ENCODE results near the gene COL26A1.
"Not testable (repeated sequence)": the region's sequence is repeated elsewhere in the genome, so short reads cannot be mapped to it uniquely, and the experiment has no call there.

Gene COL26A1

GRCh38 chr7:101494602-101495329, 132.1 kb downstream of the COL26A1 start:
- DNase-seq (ENCODE audit: low read depth, low spot score), result peak; percentile 94

- DNase-seq (ENCODE audit: low read depth, low spot score), result no peak
These were observed 133.3 kb downstream of the COL26A1 start for GRCh38 chr7:101496017-101496416.

DNA sequence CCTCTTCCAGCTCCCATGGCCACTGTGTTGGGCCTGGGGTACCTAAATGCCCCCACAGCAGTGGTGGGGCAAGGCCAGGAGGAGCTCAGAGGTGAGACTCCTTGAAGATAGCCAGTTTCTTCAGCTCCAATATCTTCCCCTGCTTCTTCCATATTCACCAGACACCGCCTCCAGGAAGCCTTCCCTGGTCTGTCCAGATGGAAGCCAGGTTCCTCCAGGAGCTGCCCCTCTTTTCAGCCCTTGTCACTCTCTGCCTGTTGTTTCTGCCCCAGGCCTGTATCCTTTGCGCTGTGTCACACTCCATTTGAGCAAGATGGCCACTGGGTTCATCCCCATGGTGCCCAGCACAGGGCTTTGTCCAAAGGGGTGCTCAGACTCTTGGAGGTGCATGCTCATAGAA, 138.7 kb downstream of the COL26A1 start:
- DNase-seq (ENCODE audit: low read depth, low spot score), result no peak

DNA sequence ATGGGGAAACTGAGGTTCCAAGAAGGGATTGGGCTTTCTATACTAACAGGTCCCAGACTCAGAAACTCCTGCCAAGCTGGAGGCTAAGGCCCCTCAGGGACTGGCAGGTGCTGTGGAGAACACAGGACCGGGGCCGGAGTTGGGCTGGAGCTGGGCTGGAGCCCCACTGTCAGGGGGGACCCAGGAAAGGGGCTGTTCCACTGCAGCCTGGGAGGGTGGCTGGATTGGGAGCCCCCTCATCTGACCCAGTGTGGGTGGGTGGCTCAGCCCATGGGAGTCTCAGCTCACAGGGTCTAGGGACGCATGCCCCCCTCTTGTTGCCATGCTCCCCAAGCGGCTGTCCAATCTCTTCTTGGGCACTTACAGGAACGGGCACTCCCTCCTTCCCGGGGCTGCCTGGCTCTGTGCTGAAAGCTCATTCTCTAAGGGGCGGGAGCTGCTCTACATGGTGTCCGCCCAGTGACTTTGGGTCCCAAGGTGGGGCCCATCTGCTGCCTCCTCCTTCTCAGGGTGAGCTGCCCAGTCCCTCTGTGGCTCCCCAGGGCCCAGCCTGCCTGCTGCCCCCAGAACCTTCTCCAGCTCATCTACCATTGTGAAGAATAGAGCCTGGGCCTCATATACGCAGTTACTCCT, 139.9 kb downstream of the COL26A1 start:
- no peak for DNase-seq (ENCODE audit: low read depth, low spot score)

DNA sequence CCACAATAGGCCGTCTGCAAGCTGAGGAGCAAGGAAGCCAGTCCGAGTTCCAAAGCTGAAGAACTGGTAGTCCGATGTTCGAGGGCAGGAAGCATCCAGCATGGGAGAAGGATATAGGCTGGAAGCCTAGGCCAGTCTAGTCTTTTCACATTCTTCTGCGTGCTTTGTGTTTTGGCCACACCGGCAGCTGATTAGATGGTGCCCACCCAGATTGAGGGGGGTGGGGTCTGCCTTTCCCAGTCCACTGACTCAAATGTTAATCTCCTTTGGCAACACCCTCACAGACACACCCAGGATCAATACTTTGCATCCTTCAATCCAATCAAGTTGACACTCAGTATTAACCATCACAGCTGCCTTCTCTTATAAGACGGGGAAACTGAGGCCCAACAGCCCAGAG, 142.8 kb downstream of the COL26A1 start:
- not testable (repeated sequence) for DNase-seq (ENCODE audit: low read depth, low spot score)

DNA sequence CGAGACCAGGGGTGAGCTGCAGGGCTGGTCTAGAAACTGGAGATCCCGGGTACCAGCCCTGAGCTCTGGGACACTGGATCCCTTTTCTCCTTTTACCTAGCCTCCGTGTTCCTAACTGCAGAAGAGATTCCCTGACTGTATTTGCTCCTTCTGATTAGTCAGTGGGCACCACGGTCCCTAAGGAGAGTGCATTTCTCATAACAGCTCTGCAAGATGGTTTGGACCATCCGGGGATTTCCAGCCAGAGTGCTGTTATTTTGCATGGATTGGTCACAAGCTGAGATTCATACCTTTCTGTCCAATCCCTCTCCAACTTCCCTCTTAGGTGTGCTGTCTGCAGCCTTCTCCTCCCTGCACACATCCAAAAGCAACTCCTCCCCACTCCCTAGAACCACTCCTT, 143.9 kb downstream of the COL26A1 start:
- DNase-seq (ENCODE audit: low read depth, low spot score), result no peak

DNA sequence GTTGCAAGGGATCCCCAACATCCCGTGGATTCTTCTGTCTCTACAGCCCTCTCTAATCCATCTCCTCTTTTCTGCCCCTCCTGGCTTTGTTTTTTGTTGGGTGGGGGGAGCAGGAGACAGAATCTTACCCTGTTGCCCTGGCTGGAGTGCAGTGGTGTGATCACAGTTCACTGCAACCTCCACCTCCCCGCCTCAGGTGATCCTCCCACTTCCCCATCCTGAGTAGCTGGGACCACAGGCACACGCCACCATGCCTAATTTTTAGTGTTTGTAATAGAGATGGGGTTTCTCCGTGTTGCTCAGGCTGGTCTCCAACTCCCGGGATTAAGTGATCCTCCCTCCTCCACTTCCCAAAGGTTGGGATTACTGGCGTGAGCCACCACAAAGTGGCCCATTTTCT, 144.7 kb downstream of the COL26A1 start:
- no peak for DNase-seq (ENCODE audit: low read depth, low spot score)

DNA sequence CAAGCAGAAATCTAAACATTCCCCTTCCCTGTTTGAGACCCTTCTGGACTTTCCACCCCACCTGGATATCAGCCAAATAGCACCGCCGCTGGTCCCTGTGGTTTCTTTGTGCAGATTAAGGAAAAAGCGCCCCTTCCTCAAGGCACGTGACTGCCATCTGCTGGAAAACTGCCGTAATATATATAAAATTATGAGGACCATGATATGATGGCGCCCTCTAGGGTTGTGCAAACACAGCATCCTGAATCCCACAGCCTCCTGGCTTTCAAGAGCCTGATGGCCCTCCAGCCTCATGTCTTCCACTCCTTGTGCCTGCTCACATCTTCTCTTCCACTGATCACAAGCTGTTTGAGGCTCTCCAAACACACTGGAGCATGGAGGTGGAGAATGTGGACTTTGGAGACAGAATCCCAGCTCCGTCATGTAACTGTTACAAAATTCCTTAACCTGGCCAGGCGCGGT, 145.1 kb downstream of the COL26A1 start:
- DNase-seq (ENCODE audit: low read depth, low spot score), result peak; percentile 88

- DNase-seq (ENCODE audit: low read depth, low spot score), result no peak
These were observed 147.6 kb downstream of the COL26A1 start for GRCh38 chr7:101510297-101510696.

DNA sequence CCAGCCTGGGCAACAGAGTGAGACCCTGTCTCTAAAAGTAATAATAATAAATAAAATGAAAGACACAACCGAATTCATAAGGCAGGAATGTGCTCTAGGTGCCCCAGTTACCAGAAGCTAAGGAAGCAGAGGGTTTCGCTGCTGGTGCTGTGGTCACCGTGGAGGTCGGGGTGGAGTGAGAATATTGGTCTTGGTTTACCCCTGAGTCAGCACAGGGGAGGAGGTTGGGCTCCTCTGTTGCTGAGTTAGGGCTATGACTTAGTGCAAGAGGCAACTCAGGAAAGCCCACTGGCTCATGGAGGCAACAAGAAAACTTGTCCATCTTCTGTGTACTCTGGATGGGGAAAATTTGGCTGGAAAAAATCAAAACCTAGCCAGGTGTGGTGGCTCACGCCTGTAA, 149.3 kb downstream of the COL26A1 start:
- no peak for DNase-seq (ENCODE audit: low read depth, low spot score)

GRCh38 chr7:101516851-101517250, 154.2 kb downstream of the COL26A1 start:
- DNase-seq (ENCODE audit: low read depth, low spot score), result no peak

DNA sequence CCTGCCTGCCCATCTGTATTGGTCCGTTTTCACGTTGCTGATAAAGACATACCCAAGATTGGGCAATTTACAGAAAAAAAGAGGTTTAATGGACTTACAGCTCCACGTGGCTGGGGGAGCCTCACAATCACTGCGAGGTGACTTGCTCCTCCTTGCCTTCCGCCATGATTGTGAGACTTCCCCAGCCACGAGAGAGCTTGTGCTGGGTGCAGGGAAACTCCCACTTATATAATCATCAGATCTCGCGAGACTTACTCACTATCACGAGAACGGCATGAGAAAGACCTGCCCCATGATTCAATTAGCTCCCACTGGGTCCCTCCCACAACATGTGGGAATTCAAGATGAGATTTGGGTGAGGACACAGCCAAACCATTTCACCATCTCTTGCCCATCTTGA, 154.6 kb downstream of the COL26A1 start:
- DNase-seq (ENCODE audit: low read depth, low spot score), result no peak

- DNase-seq (ENCODE audit: low read depth, low spot score), result no peak
These were observed 155.7 kb downstream of the COL26A1 start for GRCh38 chr7:101518336-101518735.

GRCh38 chr7:101519324-101520023, 156.8 kb downstream of the COL26A1 start:
- no peak for DNase-seq (ENCODE audit: low read depth, low spot score)

DNA sequence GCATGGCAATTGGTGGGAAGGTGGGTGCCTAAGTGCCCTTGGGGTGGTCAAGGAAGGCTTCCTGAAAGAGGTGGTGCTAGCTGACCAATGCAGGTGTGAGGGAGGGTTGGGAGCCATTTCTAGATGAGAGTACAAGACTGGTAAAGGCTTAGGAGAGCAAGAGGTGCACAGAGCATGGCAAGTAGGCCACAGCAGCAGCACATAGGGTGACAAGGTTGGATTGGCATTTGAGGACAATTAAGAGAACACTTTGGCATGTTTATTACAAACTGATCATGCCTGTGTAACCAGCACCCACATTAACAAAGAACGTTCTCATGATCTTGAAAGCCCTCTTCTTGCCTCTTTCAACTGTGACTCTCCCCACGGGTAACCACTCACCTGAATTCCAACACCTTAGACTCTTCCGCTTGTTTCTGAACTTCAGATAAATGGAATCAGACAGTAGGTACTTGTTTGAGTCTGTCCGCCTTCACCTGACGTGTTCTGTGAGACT, 158.8 kb downstream of the COL26A1 start:
- no peak for DNase-seq (ENCODE audit: low read depth, low spot score)

DNA sequence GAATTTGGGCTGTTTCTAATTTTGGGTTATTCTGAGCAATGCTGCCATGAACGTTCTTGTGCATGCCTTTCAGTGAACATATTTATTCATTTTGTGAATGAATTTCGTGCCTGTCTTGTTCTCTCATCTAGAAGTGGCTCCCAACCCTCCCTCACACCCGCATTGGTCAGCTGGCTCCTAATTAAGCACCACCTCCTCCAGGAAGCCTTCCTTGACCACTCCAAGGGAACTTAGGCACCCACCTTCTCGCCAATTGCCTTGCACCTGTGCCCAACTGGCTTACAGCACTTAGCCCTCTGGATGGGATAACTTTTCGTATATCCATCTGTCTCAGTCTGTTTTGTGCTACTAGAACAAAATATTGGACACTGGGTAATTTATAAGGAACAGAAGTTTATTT, 159.3 kb downstream of the COL26A1 start:
- no peak for DNase-seq (ENCODE audit: low read depth, low spot score)

GRCh38 chr7:101527844-101528667, 165.4 kb downstream of the COL26A1 start:
- no peak for DNase-seq (ENCODE audit: low read depth, low spot score)

DNA sequence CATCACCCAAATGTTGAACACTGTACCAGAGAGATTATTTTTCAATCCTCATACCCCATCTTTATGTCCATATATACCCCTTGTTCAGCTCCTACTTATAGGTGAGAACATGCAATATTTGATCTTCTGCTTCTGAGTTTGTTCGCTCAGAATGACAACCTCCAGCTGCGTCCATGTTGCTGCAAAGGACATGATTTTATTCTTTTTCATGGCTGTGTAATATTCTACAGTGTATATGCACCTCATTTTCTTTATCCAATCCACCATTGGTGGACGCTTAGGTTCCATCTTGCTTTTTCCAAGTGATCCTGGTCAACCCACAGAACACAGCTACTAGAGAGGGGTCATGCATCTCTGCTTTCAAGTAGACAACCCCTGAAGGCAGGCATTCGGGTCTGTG, 166.9 kb downstream of the COL26A1 start:
- DNase-seq (ENCODE audit: low read depth, low spot score), result no peak

DNA sequence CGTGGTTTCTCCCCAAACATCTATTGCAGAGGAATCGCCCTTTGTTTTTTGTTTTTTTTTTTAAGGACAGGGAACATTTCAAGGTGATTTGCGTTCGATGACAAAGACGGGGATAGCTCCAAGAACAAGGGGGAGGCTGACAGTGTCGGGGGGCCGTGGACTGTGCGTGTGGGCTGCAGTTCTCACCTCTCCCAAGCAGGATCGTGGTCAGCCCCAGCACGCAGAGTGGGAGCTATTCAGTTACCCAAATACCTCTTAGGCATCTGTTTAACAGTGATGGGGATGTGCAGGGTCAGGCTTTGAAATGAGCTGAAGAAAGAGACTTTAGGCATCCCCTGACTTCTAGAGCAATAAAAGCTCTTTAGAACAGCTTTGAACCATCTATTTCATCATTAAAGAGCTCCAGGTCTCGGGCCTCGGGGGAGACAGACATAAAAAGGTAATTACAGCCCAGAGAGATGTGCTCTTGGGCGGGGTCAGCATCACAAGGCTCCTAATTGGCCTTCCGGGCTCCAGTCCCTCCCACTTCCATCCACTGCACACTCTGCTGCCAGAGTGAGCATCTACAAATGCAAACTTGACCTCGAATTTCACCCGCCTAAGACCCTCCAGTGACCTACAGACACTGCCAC, 169.2 kb downstream of the COL26A1 start:
- peak; percentile 53 for DNase-seq (ENCODE audit: low read depth, low spot score)

GRCh38 chr7:101532400-101533102, 169.9 kb downstream of the COL26A1 start:
- DNase-seq (ENCODE audit: low read depth, low spot score), result no peak

GRCh38 chr7:101533103-101533465, 170.4 kb downstream of the COL26A1 start:
- DNase-seq (ENCODE audit: low read depth, low spot score), result no peak
